ENCODE results near the gene MBIP.

The MBIP gene

DNA sequence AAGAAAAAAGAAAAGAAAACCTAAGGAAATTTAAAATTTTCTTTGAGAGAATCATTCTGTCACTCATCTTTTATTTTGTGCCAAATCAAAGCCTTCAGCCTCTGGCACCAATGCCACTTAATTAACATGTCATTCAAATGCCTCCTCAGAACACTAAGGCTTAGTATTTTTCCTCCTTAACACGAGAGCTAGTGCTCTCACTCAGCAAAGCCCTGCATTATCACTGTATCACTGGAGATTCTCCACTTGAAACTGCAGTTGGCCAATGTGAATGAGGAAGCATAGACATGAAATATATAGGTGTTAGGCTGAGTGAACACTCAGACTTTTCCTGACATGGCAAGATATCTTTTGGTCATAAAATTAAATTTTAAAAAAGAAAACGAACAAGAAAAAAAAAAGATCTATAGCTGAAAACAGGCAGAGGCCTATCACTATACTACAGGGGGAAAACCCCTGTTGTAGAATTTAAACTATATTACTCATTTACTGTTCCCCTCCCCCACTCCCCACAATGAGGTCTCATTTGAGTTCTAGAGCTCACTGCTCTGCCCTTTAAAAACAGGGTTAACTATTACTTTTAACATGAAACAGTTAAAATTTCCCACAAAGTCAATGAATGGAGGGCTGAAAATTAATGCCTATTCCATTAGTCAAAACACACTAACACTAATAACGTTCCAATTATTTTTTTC lies 5.1 kb downstream of the MBIP start:
- H3K4me3 ChIP-seq (ENCODE audit: low read depth, low read length): no peak overlapping the region

DNA sequence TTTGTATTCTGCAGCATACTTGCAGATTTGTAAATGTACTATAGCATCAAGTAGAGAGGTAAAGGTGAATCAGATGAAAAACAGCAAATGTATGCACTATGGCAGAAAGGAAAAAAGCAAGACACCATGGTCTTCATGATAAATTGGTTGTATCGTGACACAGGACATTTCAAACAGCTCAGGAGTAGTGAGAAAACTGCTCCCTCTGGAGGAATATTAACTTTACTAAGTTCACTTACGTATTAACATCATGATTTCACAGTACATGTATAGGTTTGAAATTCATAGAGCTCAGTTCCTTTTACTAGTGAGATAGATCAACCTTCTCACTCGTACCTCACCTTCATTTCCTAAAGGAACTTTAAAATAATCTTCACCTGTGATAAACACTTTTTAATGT lies 6.5 kb downstream of the MBIP start:
- no peak overlapping the region for H3K4me3 ChIP-seq (ENCODE audit: low read depth, low read length)

DNA sequence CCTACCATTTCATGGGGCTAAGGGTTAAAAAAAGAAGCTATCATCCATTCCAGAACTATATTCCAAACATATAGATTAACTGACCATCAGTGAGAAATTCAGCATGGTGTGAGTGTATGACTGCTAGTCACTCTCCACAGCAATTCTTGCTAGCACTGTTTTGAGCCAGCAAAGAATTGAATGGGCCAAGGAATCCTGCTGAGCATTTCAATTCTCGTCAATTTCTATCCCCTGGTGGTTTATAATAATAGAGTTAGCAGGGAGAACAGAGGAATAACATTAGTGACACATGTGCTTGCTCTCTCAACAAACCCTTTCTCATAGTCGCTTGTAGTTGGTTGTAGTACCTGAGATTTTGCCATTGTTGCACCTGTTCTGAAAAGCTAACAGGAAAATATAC lies 7.2 kb downstream of the MBIP start:
- no peak overlapping the region for H3K4me3 ChIP-seq (ENCODE audit: low read depth, low read length)

DNA sequence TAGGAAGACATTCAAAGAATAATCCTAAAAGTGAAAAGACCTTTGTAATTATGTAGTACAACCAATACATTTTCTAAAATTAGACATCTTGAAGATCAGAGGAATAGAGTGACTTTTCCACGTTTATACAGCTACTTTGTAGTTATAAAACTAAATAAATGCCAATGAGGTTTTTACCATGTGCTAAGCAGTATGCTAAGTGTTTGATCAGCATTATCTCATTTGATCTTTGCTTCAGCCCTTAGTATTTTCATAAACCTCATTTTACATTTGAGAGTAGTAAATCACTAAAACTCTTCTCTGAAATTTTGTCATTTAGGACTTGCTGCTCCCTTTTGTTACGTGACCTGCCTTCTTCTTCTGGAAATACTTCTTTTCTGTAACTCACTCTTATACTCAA lies 13.6 kb downstream of the MBIP start:
- H3K4me3 ChIP-seq (ENCODE audit: low read depth, low read length): no peak overlapping the region

DNA sequence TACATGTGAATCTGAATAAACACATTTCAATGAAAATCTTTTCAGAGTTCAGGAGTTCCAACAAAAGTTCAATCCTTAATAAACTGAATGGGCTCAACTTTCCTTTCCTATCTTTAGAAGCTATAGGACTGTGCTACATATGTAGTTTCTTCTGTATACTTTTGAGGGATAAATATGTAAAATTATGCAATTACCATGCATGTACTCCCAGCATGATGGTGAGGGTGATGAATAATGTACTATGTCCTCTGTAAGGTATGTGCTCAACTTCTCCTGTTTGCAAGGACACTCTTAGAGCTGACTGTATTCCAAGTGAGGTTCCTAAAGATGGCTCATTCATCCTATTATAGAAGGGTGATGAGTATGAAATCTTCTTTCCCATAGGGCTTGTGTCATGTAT lies 15.5 kb downstream of the MBIP start:
- H3K4me3 ChIP-seq (ENCODE audit: low read depth, low read length): no peak overlapping the region

DNA sequence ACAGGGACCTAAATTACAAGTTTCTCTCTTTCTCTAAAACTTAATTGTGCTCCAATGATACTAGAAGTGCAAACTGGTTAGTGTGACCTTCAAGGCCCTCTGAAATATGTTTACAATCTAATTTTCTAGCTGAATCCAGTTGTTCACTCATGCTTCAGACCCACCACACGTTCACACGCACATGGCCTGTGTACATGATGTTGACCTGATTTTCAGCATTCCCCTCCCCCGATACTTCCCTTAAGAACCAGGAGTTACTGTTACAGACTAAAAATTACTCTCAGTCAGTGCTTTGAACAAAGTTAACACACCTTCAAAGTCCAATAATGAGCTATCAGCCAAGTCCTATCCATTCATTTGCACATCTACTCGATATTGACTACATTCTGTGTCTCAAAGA lies 16.5 kb downstream of the MBIP start:
- H3K4me3 ChIP-seq (ENCODE audit: low read depth, low read length): no peak overlapping the region

DNA sequence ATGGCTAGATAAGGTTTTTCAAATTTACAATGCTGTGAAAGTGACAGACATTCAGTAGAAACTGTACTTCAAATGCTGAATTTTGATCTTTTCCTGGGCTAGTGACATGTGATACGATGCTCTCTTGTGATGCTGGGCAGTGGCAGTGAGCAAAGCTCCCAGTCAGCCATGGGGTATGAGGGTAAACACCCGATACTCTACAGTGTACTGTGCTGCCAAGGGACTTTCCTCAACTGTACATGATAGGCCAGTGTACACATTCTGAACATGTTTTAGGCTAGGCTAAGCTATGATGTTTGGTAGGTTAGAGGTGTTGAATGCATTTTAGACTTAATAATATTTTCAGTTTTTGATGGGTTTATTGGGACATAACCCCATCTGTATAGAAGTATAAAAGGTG lies 17.6 kb downstream of the MBIP start:
- no peak overlapping the region for H3K4me3 ChIP-seq (ENCODE audit: low read depth, low read length)

DNA sequence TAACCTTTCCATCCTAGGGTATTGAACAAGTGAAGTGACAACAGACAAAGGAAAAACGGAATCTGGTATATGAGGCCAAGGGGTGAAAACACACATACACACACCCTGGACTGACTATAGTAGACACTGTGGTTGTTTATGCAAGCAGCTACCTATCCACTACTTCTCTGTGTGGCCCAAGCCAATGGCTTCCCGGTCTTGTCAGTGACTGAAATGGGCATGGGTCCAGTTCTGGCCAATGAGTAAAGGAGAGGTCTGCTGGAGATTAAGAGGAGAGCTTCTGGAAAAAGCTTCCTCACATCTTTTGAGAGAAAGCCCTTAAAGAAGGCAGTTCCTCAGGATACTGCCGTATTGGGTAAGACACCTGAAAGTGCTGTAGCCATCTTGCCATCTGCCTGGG lies 19.3 kb downstream of the MBIP start:
- no peak overlapping the region for H3K4me3 ChIP-seq (ENCODE audit: low read depth, low read length)

DNA sequence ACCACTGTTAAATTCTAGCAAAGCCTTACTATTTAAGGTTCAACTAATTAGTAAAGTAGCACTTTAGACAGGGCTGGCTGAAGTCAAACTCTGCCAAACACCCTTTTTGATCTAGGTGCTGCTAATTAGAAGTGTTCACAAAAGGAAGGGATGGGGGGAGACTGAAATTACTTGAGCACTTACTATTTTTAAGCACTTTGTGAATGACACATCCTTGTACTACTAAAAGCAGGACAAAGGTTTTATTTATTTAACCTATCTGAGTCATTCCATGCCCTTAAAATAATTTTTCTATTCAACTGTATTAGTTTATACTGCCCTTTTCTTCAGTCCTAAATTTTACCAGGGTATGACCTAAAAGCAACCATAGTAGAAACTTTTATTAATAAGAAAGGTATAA lies 20.1 kb downstream of the MBIP start:
- no peak overlapping the region for H3K4me3 ChIP-seq (ENCODE audit: low read depth, low read length)

DNA sequence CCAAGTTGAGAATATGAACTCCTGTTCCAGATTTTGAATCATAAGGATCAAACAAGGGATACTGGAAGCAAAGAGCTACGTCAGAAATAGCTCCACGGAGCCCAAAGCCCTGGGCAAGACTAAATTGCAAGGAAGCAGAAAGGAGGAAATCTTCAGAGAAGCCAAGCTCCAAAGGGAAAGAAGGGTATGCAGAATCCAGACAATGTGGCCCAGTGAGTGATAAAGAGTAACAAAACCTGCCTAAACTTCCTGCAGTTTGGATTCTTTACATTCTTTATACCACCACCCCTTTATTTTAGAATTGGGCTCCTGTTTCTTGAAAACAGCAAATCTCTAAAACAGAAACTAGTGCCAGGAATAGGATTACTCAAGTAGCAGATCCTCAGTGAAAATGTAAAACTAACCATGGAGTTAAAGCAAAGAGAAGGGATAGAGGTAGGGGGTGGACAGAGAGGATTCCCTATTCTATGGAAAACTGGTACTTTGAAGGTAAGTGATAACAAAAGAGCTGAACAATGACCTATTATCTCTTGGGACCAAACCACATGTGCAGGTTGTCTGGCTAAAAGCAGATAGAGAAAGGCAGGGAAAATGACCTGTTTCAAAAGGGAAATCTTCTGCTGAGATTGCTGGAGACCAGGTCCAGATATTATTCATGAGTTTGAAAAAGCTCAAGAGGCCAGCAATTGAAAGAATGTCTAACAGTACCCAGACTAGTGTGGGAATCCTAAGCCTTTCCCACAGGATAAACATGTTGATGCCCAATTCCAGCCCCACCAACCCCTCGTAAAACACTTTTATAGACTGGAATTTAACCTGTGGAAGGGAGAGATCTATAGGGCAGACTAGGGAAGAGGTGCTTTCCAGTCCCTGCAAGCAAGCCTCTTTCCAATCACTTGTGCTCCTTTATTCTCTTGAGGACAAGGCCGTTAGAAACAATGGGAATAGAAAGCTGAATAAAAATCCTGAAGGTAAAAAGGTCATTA lies 24.5 kb downstream of the MBIP start:
- H3K4me3 ChIP-seq (ENCODE audit: low read depth, low read length): no peak overlapping the region

DNA sequence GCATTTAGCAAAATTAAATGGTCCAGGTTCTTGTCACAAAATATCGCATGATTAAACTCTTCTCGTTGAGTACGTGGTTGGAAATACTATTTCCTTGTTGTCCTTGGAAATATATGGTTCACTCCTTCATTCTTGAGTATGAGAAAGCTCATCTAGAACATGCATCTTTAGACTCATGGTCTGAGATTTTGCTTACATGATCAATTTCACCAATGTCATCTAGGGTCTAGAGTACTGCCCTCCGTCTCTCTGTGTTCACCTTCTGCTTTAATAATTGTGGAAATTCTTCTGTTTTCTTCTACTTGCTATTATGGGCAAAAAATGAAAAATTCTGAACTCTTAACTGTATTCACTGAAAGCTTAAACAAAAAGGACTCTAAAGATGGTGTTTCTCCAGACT lies 25.9 kb downstream of the MBIP start:
- no peak overlapping the region for H3K4me3 ChIP-seq (ENCODE audit: low read depth, low read length)

DNA sequence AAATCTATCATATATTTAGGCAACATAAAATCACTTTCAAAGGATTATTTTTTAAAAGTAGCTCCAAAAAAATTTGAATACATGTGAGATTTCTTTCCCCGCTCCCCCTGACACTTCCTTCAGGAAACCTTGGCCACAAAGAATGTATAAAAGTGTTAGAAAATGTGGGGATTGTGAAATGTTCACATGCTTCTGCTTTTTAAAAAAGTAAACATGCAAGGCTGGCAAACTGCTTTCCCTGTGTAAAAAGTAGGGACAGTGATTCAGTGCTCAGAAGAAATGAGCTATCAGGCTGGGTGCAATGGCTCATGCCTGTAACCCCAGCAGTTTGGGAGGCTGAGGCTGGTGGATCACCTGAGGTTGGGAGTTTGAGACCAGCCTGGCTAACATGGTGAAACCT lies 26.6 kb downstream of the MBIP start:
- no peak overlapping the region for H3K4me3 ChIP-seq (ENCODE audit: low read depth, low read length)

DNA sequence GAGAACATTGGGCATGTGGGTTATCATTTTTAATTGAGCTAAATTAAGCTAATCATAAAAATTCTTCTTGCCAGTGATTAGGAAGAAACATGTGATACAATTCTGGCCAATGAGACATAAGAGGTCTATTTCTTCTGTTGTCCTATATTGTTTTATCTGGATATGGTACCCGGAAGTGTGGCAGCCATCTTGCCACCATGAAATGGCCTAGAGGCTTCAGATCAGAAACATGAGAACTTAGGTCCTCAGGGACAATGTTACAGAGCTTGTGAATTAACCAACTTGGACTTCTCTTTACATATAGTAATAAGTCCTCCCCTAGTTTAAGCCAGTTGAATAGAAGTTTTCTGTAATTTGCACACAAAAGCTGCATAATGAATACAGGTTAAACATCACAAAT lies 30.5 kb downstream of the MBIP start:
- H3K4me3 ChIP-seq (ENCODE audit: low read depth, low read length): no peak overlapping the region

DNA sequence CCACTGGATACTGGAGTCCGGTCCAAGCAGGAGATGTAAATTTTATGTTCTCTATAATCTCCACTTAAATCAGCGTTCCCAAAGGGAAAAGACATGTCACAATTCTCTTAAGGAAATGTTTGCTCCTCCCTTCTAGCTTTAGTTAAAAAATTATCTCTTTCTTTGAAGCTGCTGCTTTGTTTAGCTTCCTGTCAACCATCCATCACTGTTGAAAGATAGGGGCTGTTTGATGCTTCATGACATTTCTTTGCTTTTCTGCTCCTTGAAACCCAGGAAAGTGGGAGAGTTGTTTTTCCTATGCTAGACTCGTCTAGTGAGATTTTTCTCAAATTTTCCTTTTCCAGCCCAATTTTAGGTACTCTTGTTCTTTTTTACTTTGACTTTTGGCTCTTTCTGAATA lies 31.9 kb downstream of the MBIP start:
- H3K4me3 ChIP-seq (ENCODE audit: low read depth, low read length): no peak overlapping the region

DNA sequence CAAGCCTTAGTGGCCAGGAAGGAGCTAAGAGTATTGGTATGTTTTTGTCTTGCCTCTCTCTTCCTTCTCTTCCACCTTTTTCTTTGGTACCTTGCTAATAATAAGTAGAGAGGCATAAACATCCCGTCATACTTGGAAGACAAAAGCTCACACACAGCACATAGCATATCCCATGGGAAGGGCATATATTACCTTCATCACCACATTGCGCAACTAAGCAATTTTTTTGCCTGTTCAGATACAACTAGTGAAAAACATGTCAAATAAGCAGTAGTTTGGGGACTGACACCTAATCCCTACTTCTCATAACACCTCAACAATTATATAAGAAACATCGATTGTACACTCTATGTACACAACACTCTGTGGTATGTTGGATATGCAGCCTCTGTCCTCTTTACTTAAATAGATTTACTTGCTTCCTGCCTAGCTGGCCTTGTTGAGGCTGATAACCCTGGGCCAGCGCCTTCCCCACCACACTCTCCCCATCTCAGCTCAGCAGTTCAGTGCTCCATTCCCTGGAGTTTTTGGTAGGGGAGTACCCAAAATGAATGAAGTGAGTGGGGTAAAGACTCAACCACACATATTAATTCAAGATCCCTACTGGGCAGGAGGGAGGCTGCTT lies 35.4 kb downstream of the MBIP start:
- no peak overlapping the region for H3K4me3 ChIP-seq (ENCODE audit: low read depth, low read length)

DNA sequence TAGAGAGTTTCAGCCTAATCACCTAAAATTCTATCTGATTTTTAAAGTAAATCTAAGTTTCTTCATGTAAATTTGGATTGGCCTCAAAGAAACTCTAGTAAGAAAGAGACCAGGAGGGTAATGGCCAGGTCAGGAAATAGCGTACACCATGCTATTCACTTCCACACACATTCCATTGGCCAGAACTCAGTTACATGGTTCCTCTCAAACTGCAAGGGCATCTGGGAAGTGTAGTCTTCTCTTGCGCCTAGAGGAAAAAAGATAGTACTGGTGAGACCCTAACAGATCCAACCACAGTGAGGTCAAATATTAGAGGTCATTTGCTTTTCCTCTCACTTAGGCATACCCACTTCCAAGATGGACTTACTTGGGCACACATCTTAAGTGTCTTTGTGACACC lies 39.1 kb downstream of the MBIP start:
- no peak overlapping the region for H3K4me3 ChIP-seq (ENCODE audit: low read depth, low read length)

DNA sequence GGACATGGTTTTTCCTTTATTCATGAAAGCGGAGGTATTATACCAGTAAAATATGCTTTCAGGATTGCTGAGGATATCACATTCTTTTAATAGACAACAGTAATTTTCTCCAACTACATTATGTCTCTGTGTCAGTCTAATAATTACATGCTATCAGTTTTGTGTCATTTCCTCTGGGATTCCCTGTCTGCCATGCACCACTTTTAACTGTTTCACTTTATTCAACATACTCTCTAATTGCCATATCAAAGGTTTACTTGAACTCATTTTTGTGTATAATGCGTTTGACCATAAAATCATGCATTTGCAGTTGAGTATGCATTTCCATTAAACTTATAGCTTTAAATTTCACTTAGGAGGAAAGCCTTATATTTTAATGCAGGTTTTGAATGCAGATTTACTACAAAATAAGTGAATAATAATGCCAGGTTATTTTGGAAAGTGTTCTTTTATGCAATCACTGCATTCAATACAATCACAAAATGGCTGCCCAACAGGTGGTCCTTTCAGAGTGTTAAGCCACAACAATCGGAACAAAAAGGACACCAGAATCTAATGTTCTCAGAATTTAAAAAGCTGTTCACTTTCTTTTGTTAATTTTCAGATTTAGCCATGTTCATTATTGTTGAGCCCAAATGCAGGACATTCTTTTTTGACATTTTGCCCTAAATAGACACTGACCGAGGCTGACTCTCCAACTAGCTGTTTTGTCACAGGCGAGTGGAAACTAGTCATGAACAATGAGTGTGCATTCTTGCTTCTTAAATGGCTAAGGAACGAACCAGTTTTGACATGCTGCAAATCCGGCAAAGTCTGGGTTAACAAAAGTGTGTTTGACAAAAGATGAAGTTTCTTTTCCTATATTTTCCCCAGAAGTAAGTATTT lies 40.9 kb downstream of the MBIP start:
- H3K4me3 ChIP-seq (ENCODE audit: low read depth, low read length): no peak overlapping the region

DNA sequence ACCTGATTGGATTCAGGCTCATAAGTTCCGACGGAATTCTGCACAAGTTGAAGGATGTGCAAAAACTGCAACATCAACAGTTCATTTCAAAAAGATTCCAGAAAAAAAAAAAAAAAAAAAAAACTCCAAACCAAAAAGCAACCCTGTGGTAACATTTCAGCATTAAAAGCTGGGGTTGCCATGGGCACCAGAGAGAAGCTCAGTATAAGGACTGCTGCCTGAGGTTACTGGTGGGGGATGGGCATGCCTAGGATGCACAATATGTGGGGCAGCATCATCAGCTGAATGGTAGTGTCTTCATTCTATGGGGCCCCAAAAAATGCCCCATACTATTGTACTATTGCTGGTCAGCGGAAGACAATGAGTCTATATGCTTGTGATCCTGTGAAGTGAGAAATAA lies 44.7 kb downstream of the MBIP start:
- H3K4me3 ChIP-seq (ENCODE audit: low read depth, low read length): no peak overlapping the region

DNA sequence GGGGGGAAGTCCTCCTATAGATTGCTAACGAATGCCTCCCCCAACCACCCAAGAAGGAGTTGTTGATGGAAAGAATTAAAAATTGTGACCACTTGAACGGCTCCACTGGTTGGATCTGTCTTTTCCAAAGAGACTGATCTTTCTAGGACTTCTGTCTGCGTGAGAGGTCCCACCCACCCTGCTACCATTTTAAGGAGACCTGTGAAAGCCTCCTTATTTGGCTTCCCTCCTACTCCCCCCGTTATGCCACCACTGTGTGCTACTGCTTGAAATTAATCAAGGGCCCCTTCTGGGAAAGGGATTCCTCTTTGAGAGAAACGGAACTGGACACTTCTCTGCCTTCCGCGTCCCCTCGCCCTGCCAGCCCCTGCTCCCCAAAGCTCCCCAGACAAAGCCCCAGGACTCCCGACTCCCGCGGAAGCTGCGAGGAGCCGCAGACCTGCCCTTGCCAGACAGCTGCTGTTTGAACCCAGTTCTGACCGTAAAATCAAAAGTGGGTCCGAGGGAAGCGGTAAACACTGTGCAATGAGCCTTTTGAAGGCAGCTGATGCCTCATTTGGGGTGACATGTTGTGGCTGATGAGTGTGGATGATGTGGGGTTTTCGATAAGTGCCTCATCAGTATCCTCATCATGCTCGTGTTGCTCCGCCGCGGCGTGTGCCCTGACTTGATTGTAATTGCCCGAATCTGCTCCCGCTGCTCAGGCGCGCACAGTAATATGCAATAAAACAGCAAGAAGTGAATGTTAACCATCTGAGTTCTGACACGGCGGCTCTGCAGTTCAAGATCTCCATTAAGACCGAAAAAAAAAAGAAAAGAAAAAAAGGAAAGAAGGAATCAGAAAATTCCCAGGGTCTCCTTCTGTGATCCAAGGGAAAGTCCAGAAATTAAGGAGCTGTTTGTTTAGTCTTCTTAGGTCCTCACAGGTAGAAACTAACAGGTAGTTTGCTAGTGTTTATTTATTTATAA lies 48.2 kb downstream of the MBIP start:
- H3K4me3 ChIP-seq (ENCODE audit: low read depth, low read length): no peak overlapping the region

DNA sequence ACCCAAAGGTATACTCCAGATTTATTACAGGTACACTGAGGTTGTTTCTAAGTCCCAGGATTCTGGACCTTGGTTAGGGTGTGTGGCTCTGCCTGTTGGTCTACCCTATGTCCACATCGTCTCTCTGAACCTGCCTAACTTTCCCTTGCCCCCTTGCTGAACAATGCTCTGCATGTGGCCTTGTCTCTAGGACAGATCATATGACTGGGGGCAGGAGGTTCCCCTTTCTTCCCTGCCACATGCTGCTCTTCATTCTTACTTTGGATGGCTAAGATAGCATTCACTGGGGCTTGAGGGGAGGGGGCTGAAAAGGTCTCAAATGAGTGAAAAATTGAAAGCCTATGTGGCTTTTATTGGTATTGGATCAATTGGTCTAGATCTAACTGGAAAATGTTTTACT lies 49.2 kb downstream of the MBIP start:
- H3K4me3 ChIP-seq (ENCODE audit: low read depth, low read length): no peak overlapping the region
